Stomach smooth muscle (tissue), 2 donors: Measurements from ENCODE around the gene SERP1.
A peak's percentile ranks its signal among the peaks of the same experiment; 100 is the strongest.

Source experiments
- H3K27ac ChIP-seq: one replicate; pipeline ENCODE4 v1.7.0; 2013; ENCODE audit warnings: mild to moderate bottlenecking, low read length, inconsistent platforms
- H3K27me3 ChIP-seq, 2 donors: one replicate each; pipeline ENCODE4 v1.7.0; 2013; ENCODE audit warnings: low read length in 2 of 2; ENCODE audit not compliant: insufficient read depth in 2 of 2, control insufficient read depth in 1 of 2
- H3K36me3 ChIP-seq, 2 donors: one replicate each; pipeline ENCODE4 v1.7.0; 2013; ENCODE audit warnings: low read length in 2 of 2; ENCODE audit not compliant: control insufficient read depth in 2 of 2, insufficient read depth in 2 of 2
- H3K4me1 ChIP-seq: one replicate; pipeline ENCODE4 v1.7.0; 2013; ENCODE audit warnings: low read length; ENCODE audit not compliant: control insufficient read depth, insufficient read depth
- H3K4me3 ChIP-seq, 2 donors: one replicate each; pipeline ENCODE4 v1.7.0; 2013; ENCODE audit warnings: low read length in 2 of 2
- H3K9ac ChIP-seq, 2 donors: one replicate each; pipeline ENCODE4 v1.7.0; 2013; ENCODE audit warnings: low read length in 2 of 2, mild to moderate bottlenecking in 1 of 2
- H3K9me3 ChIP-seq, 2 donors: one replicate each; pipeline ENCODE4 v1.7.0; 2013; ENCODE audit warnings: low read length in 2 of 2; ENCODE audit not compliant: control insufficient read depth in 2 of 2
- donor health status: healthy.
- donor health status: Pancreatic carcinoma.

Gene SERP1

DNA sequence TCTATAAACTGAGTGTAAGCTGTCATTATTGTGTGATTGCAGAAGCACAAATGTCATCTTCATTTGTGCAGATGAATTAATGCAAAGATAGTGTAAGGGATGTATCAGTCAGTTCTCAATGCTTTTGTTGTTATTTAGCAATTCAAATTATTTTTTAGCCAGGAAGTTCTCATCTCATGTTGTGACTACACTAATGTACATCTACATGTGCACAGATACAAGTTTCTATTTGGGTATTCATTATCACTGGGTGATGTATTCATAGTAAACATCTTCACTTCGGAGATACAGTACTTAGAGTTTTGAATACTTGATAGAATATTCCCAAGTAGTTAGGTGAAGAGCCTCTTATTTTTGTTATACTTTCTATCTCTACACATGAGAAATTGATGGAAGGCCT is 11.4 kb upstream of the SERP1 start:
- no peak overlapping the region for H3K9ac ChIP-seq
- H3K4me3 ChIP-seq = no peak overlapping the region
- no peaks in the 10 kb centered on the region for H3K4me1 ChIP-seq
- H3K9me3 ChIP-seq = no peaks in the 10 kb centered on the region
- H3K36me3 ChIP-seq = peaks cover 12 to 18% of the 10 kb centered on the region in 2 donors
- no peaks in the 10 kb centered on the region for H3K27me3 ChIP-seq
- no peak overlapping the region for H3K27ac ChIP-seq

DNA sequence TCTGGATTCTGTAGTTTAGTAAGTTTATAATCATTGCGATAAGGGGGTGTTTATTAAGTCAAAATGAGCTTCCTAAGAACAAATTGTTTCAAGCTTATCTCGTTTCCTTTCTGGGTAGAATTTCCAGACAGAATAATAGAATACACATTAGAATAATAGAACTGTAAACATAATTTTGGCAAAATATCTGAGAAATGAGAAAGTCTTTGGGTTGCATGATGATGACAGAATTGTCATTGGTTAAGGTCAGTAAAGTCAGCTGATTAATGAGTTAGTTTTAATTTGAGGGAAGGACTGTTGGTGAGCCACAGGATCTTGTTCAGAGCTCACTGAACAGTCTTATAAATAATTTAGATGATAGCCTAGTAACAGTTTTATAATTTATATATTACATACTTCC is 10.5 kb upstream of the SERP1 start:
- H3K4me1 ChIP-seq = no peaks in the 10 kb centered on the region
- no peaks in the 10 kb centered on the region for H3K9me3 ChIP-seq
- H3K4me3 ChIP-seq = no peak overlapping the region
- H3K36me3 ChIP-seq = peaks cover 12 to 18% of the 10 kb centered on the region in 2 donors
- H3K27me3 ChIP-seq = no peaks in the 10 kb centered on the region
- no peak overlapping the region for H3K27ac ChIP-seq
- no peak overlapping the region for H3K9ac ChIP-seq

DNA sequence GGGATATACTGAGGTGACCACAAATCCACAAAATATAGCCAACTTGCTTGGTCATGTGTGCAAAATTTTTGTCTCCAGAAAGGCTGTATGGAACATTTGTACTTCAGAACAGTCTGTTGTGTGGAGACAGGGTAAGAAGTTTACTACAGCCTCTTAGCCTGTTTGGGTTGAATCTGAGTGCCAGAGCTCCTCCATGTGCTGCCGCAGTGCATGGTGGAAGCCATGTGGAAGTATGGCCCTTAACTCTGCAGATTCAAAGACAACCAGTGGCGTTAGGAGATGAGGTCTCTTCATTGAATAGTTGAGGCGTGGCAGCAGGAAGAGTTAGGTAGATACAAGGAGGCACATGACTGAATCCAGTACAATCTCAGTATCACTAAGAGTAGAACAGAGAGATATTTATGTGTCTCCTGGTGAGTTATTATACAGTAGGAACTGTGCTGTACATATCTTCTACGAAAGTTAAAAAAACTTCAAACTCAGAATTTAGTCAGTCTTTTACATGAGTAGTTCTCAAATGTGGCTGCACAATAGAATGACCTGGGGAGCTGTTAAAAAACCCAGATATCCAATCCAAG is 9.7 kb upstream of the SERP1 start:
- Histone ChIP-seq H3K9me3 (no peaks in the 10 kb centered on the region), H3K36me3 (peaks cover 12 to 18% of the 10 kb centered on the region in 2 donors), H3K4me3 (no peak overlapping the region), H3K9ac (no peak overlapping the region), H3K4me1 (no peaks in the 10 kb centered on the region), H3K27ac (no peak overlapping the region), H3K27me3 (no peaks in the 10 kb centered on the region)

DNA sequence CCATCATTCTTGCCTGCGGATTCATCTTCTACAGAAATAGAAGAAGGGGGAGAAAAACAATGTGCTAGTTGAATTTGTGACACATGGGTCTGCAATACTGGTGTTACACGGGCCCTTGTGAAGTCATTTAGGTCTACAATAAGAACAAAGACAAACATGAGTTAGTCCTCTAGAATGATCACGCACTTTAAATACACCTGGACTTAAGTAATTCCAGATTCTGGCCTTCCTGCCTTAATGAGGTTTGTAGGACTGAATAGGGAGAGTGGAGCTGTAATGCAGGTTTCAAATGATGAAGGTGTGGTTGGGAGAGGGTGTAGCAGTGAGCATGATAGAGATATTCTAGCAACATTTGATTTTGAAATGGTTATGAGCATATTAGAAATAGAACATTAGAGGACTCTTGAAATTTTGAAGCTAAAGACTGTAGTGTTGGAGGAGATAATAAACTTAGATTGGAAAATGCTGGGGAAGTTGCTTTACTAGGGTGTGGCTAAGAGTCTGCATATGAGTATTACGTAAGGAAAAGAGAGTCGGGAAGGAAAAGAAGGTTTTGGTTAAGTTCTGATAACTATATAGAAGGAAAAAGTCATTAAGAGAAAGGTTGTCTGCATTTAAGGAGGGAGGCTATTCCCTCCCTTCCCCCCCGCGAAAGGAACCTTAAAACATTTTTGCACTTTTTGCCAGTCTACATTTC is 897 bp upstream of the SERP1 start:
- Histone ChIP-seq H3K4me1 (peaks cover 2% of the 10 kb centered on the region), H3K9me3 (no peaks in the 10 kb centered on the region), H3K4me3 (peak overlapping the region; percentile 89 to 91), H3K9ac (peak overlapping the region; percentile 77 to 85), H3K36me3 (peaks cover 0 to 14% of the 10 kb centered on the region in 2 donors), H3K27me3 (no peaks in the 10 kb centered on the region), H3K27ac (peak overlapping the region; percentile 96)

DNA sequence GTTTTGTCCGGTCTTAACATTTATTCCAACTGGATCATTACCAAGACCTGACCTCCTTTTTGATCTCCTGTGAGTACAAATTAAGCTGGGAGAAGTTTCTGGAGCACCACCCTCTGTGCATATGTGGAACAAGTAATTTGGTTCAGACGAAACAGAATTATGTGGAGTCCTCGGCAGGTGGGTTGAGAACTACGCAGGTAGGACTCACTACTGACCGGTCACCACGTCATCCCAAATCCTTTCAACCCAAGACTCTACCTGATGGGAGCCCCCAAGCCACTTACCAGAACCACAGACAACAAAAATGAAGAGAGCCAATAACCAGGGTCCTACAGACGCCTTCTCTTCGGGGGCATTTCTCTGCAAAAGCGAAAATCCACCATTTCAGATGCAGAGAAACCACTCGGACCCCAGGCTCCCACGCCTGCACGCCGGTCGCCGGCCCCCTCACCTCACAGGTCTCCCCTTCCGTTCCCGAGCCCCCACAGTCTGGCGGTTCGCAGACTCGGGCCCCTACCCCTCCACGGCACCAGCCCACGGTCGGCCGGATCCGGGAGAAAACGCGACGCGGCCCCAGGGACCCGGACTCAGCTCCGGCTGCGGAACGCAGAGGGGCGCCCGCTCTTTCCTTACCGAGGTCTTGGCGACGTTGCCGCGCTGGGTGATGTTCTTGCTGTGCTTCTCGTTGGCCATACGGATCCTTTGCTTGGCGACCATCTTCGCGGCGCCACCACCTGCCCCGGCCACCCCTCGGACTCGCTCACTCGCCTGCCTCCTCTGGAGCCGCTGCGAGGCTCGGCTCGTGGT is 674 bp downstream of the SERP1 start:
- Histone ChIP-seq H3K36me3 (peaks cover 0 to 17% of the 10 kb centered on the region in 2 donors), H3K9ac (peak overlapping the region; percentile 91 to 95), H3K4me3 (peak overlapping the region; percentile 89 to 91), H3K27ac (peak overlapping the region; percentile 96), H3K9me3 (no peaks in the 10 kb centered on the region), H3K4me1 (peaks cover 2% of the 10 kb centered on the region), H3K27me3 (no peaks in the 10 kb centered on the region)

DNA sequence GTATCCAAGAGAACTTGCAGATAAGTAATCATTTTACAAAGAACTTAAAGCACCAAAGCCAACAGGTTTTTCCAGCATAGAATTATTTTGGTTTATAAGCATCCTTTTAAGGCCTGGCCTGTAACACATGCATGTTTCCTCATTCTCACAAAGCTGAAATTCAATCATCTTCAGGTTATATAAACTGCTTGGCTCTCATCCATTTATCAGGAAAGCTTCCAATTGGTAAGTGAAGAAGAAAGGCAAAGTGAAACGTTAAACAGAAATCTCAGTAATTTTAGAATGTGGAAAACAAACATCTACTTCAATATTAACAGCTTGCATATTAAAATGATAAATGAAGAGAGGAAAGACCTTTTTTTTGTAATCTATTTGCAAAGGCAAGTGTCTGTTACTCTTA is 1.6 kb downstream of the SERP1 start:
- H3K9ac ChIP-seq = peak overlapping the region; percentile 1 to 95
- H3K36me3 ChIP-seq = peaks cover 0 to 17% of the 10 kb centered on the region in 2 donors
- peak overlapping the region; percentile 89 to 91 for H3K4me3 ChIP-seq
- H3K9me3 ChIP-seq = no peaks in the 10 kb centered on the region
- peaks cover 2% of the 10 kb centered on the region for H3K4me1 ChIP-seq
- H3K27me3 ChIP-seq = no peaks in the 10 kb centered on the region
- no peak overlapping the region for H3K27ac ChIP-seq

DNA sequence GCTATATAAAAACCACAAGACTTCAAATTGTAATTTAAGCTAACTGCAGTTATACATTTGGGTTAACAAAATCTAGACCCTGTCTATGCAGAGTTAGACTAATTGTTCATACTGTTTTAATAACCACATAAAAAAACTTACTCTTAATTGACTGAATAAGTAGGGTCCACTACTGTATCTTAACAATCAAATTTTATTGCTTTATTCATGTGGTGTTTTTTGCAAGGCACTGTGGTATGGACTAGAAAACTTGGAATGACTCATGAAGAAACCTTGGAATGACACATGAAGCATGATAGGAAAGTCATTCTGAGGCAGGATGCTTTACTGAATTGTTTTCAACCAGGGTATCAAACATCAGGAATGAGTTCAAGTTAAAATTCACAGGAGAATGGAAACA is 2.3 kb downstream of the SERP1 start:
- peak overlapping the region in 1 of 2 donors; percentile 95 for H3K9ac ChIP-seq
- H3K9me3 ChIP-seq = no peaks in the 10 kb centered on the region
- H3K36me3 ChIP-seq = peaks cover 0 to 17% of the 10 kb centered on the region in 2 donors
- H3K27ac ChIP-seq = no peak overlapping the region
- peaks cover 2% of the 10 kb centered on the region for H3K4me1 ChIP-seq
- H3K27me3 ChIP-seq = no peaks in the 10 kb centered on the region
- peak overlapping the region in 1 of 2 donors; percentile 89 for H3K4me3 ChIP-seq

DNA sequence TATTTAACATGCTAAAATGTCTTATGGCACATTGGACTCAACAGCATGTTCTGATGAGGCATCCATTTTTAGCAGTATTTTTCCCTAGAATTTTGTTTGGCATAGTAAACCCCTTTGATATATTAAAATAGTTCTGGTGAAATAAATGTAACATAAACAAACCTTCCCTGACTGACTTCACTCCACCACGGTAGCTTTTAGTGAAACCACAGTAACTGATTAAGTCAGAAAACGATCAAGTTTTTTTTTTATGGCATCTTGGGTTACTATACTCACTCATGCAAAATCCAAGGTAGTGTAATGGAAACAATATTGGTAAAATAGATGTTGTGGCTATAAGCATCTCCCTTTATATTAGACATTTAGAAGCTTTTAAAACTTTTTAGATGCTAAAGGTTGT is 2.8 kb downstream of the SERP1 start:
- peaks cover 2% of the 10 kb centered on the region for H3K4me1 ChIP-seq
- no peak overlapping the region for H3K4me3 ChIP-seq
- peak overlapping the region in 1 of 2 donors; percentile 95 for H3K9ac ChIP-seq
- H3K27me3 ChIP-seq = no peaks in the 10 kb centered on the region
- H3K9me3 ChIP-seq = no peaks in the 10 kb centered on the region
- H3K27ac ChIP-seq = no peak overlapping the region
- peaks cover 0 to 17% of the 10 kb centered on the region in 2 donors for H3K36me3 ChIP-seq

DNA sequence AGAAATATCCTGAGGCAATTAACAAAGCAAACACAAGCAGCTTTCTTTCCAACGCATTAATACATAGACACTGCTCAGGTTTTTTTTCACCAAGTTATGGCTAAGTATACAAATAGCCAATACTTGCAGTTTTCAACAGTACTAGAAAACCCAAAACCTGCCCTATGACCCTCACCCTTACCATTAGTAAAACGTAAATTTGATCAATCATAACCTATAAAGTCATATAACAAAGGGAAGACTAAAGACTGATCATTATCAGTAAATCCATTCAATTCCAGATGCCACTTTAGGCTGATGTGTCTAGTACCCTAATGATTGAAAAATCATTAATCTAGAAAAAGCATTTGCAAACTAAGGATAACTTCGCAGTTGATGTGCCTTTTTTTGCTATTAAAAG is 3.2 kb downstream of the SERP1 start:
- peaks cover 2% of the 10 kb centered on the region for H3K4me1 ChIP-seq
- H3K27ac ChIP-seq = no peak overlapping the region
- H3K9ac ChIP-seq = no peak overlapping the region
- H3K9me3 ChIP-seq = no peaks in the 10 kb centered on the region
- no peak overlapping the region for H3K4me3 ChIP-seq
- peaks cover 0 to 17% of the 10 kb centered on the region in 2 donors for H3K36me3 ChIP-seq
- no peaks in the 10 kb centered on the region for H3K27me3 ChIP-seq

DNA sequence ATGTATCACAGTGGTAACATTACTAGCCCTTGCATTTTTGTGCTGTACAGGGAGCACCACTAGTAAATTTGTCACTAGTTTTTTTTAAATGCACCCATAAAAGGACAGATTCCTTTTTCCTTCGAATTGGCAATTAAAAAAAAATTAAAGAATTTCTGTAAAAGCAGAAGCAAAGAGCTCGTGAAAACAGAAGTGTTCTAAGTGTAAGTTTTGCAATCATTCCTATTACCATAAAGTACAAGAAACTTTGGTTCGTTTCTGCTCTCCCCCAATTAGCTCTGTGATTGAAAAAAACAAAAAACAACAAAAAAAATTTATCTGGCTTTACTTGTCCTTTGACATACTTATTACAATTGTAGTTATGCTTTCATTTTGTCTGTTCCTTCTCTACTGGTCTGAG is 5.3 kb downstream of the SERP1 start:
- H3K9ac ChIP-seq = no peak overlapping the region
- H3K36me3 ChIP-seq = peaks cover 0 to 17% of the 10 kb centered on the region in 2 donors
- H3K4me3 ChIP-seq = no peak overlapping the region
- H3K27me3 ChIP-seq = no peaks in the 10 kb centered on the region
- peaks cover 2% of the 10 kb centered on the region for H3K4me1 ChIP-seq
- H3K9me3 ChIP-seq = no peaks in the 10 kb centered on the region
- H3K27ac ChIP-seq = no peak overlapping the region
